Keratinocyte (primary cell): ENCODE measurements around the gene ONECUT2. TPM values are rescaled to one million over a fixed set of nuclear protein-coding genes. Genes with fewer than 3 reads are reported as not detected.

Experiments
- DNase-seq: peaks from one replicate; pipeline ENCODE4 v3.0.0-alpha.2; 2011; ENCODE audit warnings: low read depth, missing footprints, low spot score
- FAIRE-seq: peaks from 2 replicates; lab custom pipeline; 2011; peaks lifted over from hg19 to GRCh38; lab: Jason Lieb, UNC
- H2AFZ ChIP-seq: 2 replicates; pipeline ENCODE4 v1.6.0; 2012; ENCODE audit warnings: low read length, control low read depth, inconsistent platforms; ENCODE audit not compliant: control insufficient read depth
- H3K27ac ChIP-seq: 2 replicates; pipeline ENCODE4 v1.5.1; 2011; ENCODE audit warnings: low read length; ENCODE audit not compliant: control insufficient read depth, insufficient read depth
- H3K27me3 ChIP-seq: 3 replicates; pipeline ENCODE4 v1.6.0; 2011; ENCODE audit warnings: low read length; ENCODE audit not compliant: control insufficient read depth, insufficient read depth; ENCODE audit errors: extremely low read depth
- H3K36me3 ChIP-seq, 2 experiments: 2 replicates in 1 of 2; 3 replicates in 1 of 2; pipeline ENCODE4 v1.5.1; 2011; ENCODE audit warnings: low read length in 2 of 2, mild to moderate bottlenecking in 1 of 2; ENCODE audit not compliant: control insufficient read depth in 2 of 2, insufficient read depth in 2 of 2; ENCODE audit errors: extremely low read depth in 1 of 2
- H3K4me1 ChIP-seq: 3 replicates; pipeline ENCODE4 v1.5.1; 2011; ENCODE audit warnings: low read length; ENCODE audit not compliant: control insufficient read depth, insufficient read depth; ENCODE audit errors: extremely low read depth
- H3K4me2 ChIP-seq: 3 replicates; pipeline ENCODE4 v1.6.0; 2011; ENCODE audit warnings: low read depth, low read length; ENCODE audit not compliant: control insufficient read depth, insufficient read depth; ENCODE audit errors: extremely low read depth
- H3K4me3 ChIP-seq, 3 experiments: fragments of 200-600 bp in 1 of 3; sonication (generic) in 1 of 3; 2 replicates in 2 of 3; 3 replicates in 1 of 3; pipeline ENCODE4 v1.5.1; 2011 to 2016; ENCODE audit warnings: low read length in 3 of 3, mild to moderate bottlenecking in 3 of 3, control low read depth in 2 of 3, inconsistent platforms in 1 of 3, low read depth in 1 of 3, mixed read lengths in 1 of 3, mixed run types in 1 of 3, moderate library complexity in 1 of 3; ENCODE audit not compliant: control insufficient read depth in 2 of 3, insufficient read depth in 2 of 3; ENCODE audit errors: extremely low read depth in 1 of 3
- H3K79me2 ChIP-seq: 2 replicates; pipeline ENCODE4 v1.6.0; 2012; ENCODE audit warnings: low read length; ENCODE audit not compliant: control insufficient read depth, insufficient read depth
- H3K9ac ChIP-seq: 3 replicates; pipeline ENCODE4 v1.6.0; 2011; ENCODE audit warnings: low read length; ENCODE audit not compliant: control insufficient read depth, insufficient read depth; ENCODE audit errors: extremely low read depth
- H3K9me1 ChIP-seq: 3 replicates; pipeline ENCODE4 v1.6.0; 2011; ENCODE audit warnings: low read length; ENCODE audit not compliant: control insufficient read depth, insufficient read depth; ENCODE audit errors: extremely low read depth
- H3K9me3 ChIP-seq: 2 replicates; pipeline ENCODE4 v1.5.1; 2012; ENCODE audit warnings: low read depth, low read length; ENCODE audit not compliant: control insufficient read depth
- H4K20me1 ChIP-seq: 3 replicates; pipeline ENCODE4 v1.6.0; 2011; ENCODE audit warnings: low read length; ENCODE audit not compliant: control insufficient read depth, insufficient read depth; ENCODE audit errors: extremely low read depth
- CTCF ChIP-seq, 3 experiments: IDR thresholded peaks in 1 of 3; conservative IDR thresholded peaks in 1 of 3; optimal IDR thresholded peaks in 1 of 3; 2 replicates in 2 of 3; 3 replicates in 1 of 3; pipeline versions ENCODE3 to v1.5.1; 2011; ENCODE audit warnings: low read length in 3 of 3, mild to moderate bottlenecking in 3 of 3, moderate library complexity in 2 of 3, control low read depth in 1 of 3, inconsistent platforms in 1 of 3; ENCODE audit not compliant: insufficient read depth in 2 of 3; ENCODE audit errors: extremely low read depth in 1 of 3
- EZH2 ChIP-seq: IDR thresholded peaks from one replicate; pipeline ENCODE4 v1.6.1; 2012; ENCODE audit warnings: inconsistent platforms, mild to moderate bottlenecking, low read length, moderate library complexity
- dilution Hi-C: fragments of 300-500 bp; cut with MboI; formaldehyde crosslinking; loops from one replicate; pipeline ENCODE4 v1.7.0; 2020; ENCODE audit warnings: low sequenced_read_pairs; ENCODE audit not compliant: extremely low pct_ligation_motif_present
- polyA plus RNA-seq, 5 experiments: library from polyadenylated mRNA; depleted of rRNA in 3 of 5; stranded (reverse) in 3 of 5; stranded (forward) in 1 of 5; unstranded in 1 of 5; fragments of >200 nt; gene quantifications; 1 replicate in 1 of 5; 2 replicates in 3 of 5; 3 replicates in 1 of 5; pipeline versions ENCODE4 v1.2.1 to v1.2.3, GENCODE V29; 2011 to 2012; ENCODE audit warnings: missing spikeins in 2 of 5, low read depth in 1 of 5, low replicate concordance in 1 of 5

ONECUT2 gene
- polyA plus RNA-seq, 1 donor (not counting 4 experiments of a cell fraction or from before 2014, with no cell fraction given), result 0.01 TPM

- Histone ChIP-seq H3K4me2 (peak overlapping the region; percentile 92), H3K9me3 (peaks cover 3% of the 10 kb centered on the region), H3K4me3 (peak overlapping the region in 2 of 3 experiments; percentile 65 to 68), H3K79me2 (no peaks in the 10 kb centered on the region), H3K36me3 (no peaks in the 10 kb centered on the region), H3K27me3 (peaks cover 93% of the 10 kb centered on the region), H3K4me1 (peaks cover 17% of the 10 kb centered on the region), H3K27ac (no peak overlapping the region), H4K20me1 (no peaks in the 10 kb centered on the region), H3K9ac (no peak overlapping the region), H3K9me1 (no peaks in the 10 kb centered on the region), H2AFZ (no peak overlapping the region)
- dilution Hi-C loops, result no loop called here
- TF ChIP-seq CTCF (optimal IDR thresholded peaks at IDR 0.05 in 1 of 3, IDR thresholded peaks at IDR 0.05 in 1 of 3, conservative IDR thresholded peaks at IDR 0.05 in 1 of 3; ENCODE audit: extremely low read depth in 1 of 3, insufficient read depth in 2 of 3, low read length in 3 of 3) (no peak), EZH2 (peak; percentile 51)
- no peak for DNase-seq
- no peak for FAIRE-seq
Measured at GRCh38 chr18:57433934-57434535, 1.1 kb upstream of the ONECUT2 start.

- Histone ChIP-seq H3K9ac (no peak overlapping the region), H3K4me3 (no peak overlapping the region), H3K27ac (no peak overlapping the region), H3K9me1 (no peaks in the 10 kb centered on the region), H4K20me1 (no peaks in the 10 kb centered on the region), H3K4me2 (peak overlapping the region; percentile 27), H3K9me3 (peaks cover 3% of the 10 kb centered on the region), H2AFZ (no peak overlapping the region), H3K36me3 (no peaks in the 10 kb centered on the region), H3K79me2 (no peaks in the 10 kb centered on the region), H3K27me3 (peaks cover 93% of the 10 kb centered on the region), H3K4me1 (peaks cover 17% of the 10 kb centered on the region)
- dilution Hi-C loops, result no loop called here
- DNase-seq, result no peak
- no peak for FAIRE-seq
- TF ChIP-seq CTCF (optimal IDR thresholded peaks at IDR 0.05 in 1 of 3, IDR thresholded peaks at IDR 0.05 in 1 of 3, conservative IDR thresholded peaks at IDR 0.05 in 1 of 3; ENCODE audit: extremely low read depth in 1 of 3, insufficient read depth in 2 of 3, low read length in 3 of 3), result no peak
- no peak for TF ChIP-seq EZH2
Measured at GRCh38 chr18:57435846-57436190, 644 bp downstream of the ONECUT2 start.
